GM06990 (cell line): ENCODE measurements around the gene PYGB.

Experiments
- DNase-seq: peaks from one replicate; pipeline ENCODE4 v3.0.0-alpha.2; 2011; ENCODE audit not compliant: insufficient read length; ENCODE audit errors: extremely low read depth
- H3K27me3 ChIP-seq: replicated peaks from 2 replicates; pipeline ENCODE4 v1.6.0; 2011; ENCODE audit warnings: low read length; ENCODE audit not compliant: control insufficient read depth, insufficient read depth
- H3K36me3 ChIP-seq: 2 replicates; pipeline ENCODE4 v1.5.1; 2011; ENCODE audit warnings: low read length; ENCODE audit not compliant: control insufficient read depth, insufficient read depth
- H3K4me3 ChIP-seq: replicated peaks from 2 replicates; pipeline ENCODE4 v1.5.1; 2011; ENCODE audit warnings: low read depth, mild to moderate bottlenecking, control low read depth, low read length
- TF ChIP-seq, protein P1 (sequence below): IDR thresholded peaks from 2 replicates; pipeline ENCODE4 v1.5.1; 2011; ENCODE audit warnings: low read length, control low read depth, mild to moderate bottlenecking, inconsistent platforms; ENCODE audit not compliant: insufficient read depth, poor library complexity, severe bottlenecking

The PYGB gene

DNA sequence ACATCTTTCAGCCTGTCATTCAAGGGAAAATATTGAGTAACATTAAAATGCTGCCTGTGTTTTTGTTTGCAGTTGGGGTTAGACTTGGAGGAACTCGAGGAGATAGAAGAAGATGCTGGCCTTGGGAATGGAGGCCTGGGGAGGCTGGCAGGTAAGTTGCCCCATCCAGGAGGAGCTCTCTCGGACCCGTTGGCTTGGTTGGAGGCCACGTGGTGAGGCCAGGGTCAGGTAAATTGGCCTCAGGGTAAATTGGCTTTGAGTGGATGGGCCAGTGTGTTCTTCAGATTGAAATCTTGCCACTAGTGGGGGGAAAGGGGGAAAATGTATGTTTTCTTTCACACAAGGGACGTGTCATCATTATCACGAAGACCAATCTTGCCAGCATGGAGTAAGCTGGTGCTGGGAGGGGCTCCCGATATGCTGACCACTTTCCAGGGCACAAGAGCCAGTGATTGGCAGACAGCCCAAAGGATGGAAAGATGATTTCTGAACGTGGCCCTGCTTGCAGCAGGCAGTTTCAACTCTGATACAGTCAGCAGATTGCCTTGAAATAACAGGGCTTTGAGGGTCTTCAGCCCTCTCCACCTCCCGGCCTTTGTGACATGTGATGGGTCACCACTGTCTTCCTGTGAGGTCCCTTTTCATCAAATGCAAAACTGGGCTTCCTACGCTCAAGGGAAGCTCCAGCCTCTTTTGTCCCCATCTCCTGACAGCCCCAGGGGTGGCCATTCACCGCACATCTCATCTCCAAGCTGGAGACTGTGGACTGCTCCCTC is 21.4 kb downstream of the PYGB start:
- Histone ChIP-seq H3K27me3 (no peaks in the 10 kb centered on the region), H3K36me3 (peaks cover 18% of the 10 kb centered on the region), H3K4me3 (no peak overlapping the region)
- TF ChIP-seq, protein P1, sequence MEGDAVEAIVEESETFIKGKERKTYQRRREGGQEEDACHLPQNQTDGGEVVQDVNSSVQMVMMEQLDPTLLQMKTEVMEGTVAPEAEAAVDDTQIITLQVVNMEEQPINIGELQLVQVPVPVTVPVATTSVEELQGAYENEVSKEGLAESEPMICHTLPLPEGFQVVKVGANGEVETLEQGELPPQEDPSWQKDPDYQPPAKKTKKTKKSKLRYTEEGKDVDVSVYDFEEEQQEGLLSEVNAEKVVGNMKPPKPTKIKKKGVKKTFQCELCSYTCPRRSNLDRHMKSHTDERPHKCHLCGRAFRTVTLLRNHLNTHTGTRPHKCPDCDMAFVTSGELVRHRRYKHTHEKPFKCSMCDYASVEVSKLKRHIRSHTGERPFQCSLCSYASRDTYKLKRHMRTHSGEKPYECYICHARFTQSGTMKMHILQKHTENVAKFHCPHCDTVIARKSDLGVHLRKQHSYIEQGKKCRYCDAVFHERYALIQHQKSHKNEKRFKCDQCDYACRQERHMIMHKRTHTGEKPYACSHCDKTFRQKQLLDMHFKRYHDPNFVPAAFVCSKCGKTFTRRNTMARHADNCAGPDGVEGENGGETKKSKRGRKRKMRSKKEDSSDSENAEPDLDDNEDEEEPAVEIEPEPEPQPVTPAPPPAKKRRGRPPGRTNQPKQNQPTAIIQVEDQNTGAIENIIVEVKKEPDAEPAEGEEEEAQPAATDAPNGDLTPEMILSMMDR: no peak
- DNase-seq: no peak

DNA sequence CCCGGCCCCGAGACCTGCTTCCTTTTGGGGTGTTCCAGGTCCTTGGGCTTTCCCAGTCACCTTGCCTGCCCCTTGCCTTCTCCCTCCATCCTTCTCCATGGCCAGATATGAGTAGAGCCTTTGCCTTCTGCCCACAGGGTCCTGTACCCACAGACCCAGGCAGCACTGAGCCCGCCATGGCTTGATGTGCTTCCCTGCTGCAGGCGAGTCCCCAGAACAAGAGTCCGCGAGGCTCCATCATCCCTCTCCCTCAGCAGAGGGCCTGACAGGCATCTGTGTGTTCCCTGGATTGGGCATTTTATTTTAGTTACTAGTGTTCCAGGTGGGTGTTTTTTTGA is 21.9 kb downstream of the PYGB start:
- no peak for DNase-seq
- peaks cover 21% of the 10 kb centered on the region for H3K36me3 ChIP-seq

DNA sequence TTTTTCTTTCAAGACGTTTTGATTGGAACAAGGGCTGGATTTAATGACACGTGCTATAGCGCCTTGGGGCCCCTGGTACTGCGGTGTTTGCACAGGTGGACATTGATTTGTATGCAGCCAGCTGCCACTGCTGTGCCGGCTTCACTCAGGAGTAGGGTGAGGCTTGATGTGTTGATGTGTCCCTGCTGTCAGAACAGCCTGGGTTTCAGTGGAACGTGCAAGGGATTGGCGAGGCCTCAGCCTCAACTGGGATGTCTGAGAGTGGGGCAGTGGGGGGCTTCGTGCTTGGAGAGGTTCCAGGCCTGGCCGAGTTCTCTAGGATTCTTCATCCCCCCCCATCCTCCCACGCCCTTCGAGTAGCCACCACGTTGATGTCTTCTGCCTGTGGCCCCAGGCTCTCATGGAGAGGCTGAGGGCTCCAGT is 23.0 kb downstream of the PYGB start:
- Histone ChIP-seq H3K36me3 (peaks cover 24% of the 10 kb centered on the region), H3K4me3 (no peak overlapping the region), H3K27me3 (no peaks in the 10 kb centered on the region)
- TF ChIP-seq, protein P1: no peak
- no peak for DNase-seq

More for the DNA sequence above, 21.9 kb downstream of the PYGB start:
- Histone ChIP-seq H3K4me3 (no peak overlapping the region), H3K27me3 (no peaks in the 10 kb centered on the region)
- TF ChIP-seq, protein P1: no peak

DNA sequence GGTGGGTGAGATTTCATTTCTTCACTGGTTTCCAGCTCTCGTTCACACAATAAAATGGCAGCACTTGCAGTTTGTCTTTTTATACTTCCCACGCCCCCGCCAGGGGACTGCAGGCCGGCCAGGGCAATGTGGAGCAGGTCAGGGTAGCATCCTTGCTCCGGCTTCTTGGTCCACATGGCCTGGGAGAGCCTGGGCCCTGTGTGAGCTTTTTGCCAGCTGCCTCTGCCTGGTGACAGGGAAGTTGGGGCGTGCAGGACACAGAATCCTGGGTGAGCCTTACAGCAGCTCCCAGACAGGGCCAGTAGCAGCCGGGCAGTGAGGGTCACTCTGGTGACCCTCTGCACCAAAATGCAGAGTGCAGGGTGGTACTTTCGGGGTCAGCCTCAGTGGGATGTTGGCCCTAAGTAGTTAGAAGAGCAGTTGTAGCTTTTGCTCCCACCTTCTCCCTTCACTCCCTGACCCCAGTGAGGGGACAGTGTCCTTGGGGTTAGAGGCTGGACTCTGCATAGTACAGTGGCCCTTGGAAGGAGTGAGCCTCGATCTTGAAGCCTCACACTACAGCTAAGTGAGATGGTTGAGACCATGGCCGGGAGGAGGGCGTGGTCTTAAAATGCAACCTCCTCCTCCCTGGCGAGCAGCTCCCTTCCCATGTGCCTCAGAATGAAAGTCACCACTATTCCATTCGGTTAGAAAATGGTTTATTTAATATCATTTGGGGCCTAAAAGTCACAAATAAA is 23.8 kb downstream of the PYGB start:
- Histone ChIP-seq H3K4me3 (no peak overlapping the region), H3K36me3 (peaks cover 24% of the 10 kb centered on the region), H3K27me3 (no peaks in the 10 kb centered on the region)
- no peak for DNase-seq
- TF ChIP-seq, protein P1: no peak

DNA sequence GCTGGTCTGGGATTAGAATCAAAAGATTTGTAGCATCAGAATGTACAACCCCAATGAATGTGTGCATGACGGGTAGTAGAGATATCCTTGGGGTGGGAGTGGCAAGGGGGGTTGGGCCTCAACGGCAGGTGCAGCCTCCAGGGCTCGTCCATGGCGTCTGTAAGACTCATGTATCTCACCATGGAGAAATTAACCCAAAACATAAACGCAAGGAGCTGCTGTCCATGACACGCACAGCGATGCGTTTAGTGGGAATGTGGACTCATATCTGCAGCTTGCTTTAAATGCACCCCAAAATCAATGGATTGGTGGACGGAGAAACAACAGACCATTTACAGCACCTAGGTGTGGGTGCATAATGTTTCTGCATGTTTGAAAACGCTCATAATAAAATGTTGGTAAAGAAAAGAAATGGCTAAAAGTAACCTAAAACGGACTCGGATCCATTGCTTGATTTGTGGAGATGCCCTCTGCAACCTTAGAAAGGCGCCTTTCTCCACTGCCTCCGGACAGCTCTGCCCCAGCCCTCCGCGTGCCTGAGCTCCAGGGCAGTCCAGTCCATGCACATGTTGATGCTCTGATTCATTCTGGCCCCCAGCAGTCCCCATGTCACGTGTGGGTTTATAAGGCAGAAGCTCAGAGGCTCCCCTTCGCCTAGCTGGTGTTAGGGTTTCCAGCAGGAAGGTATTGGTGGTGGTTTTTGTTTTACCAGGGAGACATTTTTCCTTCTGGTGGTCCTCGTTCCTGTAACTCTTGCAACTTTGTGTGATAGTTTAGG is 24.5 kb downstream of the PYGB start:
- no peak overlapping the region for H3K4me3 ChIP-seq
- no peaks in the 10 kb centered on the region for H3K27me3 ChIP-seq
- peaks cover 26% of the 10 kb centered on the region for H3K36me3 ChIP-seq
- no peak for DNase-seq
- TF ChIP-seq, protein P1: no peak
